Adrenal gland (tissue), 12 donors: ENCODE measurements around the gene RNF223. TPM values are rescaled to one million over a fixed set of nuclear protein-coding genes. Genes with fewer than 3 reads are reported as not detected.

Experiments
- DNase-seq, 7 donors: peaks; one replicate each; pipeline ENCODE4 v3.0.0-alpha.2; 2019 to 2020
- H3K27ac ChIP-seq, 5 donors: fragments of 200-600 bp; sonication (generic) in 4 of 5; 1 replicate in 3 of 5; 2 replicates in 2 of 5; pipeline versions ENCODE4 v1.5.1 to v1.8.0; 2016 to 2020; ENCODE audit warnings: mild to moderate bottlenecking in 1 of 5
- H3K27me3 ChIP-seq: fragments of 200-600 bp; 2 replicates; pipeline ENCODE4 v1.8.0; 2021
- H3K36me3 ChIP-seq, 2 donors: fragments of 200-600 bp; replicated peaks in 1 of 2; 1 replicate in 1 of 2; 2 replicates in 1 of 2; pipeline versions ENCODE4 v1.5.1 to v1.8.0; 2018 to 2022
- H3K4me1 ChIP-seq, 2 donors: fragments of 200-600 bp; replicated peaks in 1 of 2; 1 replicate in 1 of 2; 2 replicates in 1 of 2; pipeline versions ENCODE4 v1.5.1 to v1.8.0; 2018 to 2021
- H3K4me3 ChIP-seq, 4 donors: fragments of 200-600 bp; sonication (generic) in 3 of 4; one replicate each; pipeline ENCODE4 v1.5.1; 2016 to 2018
- H3K9me3 ChIP-seq, 3 donors: fragments of 200-600 bp; sonication (generic) in 1 of 3; replicated peaks in 1 of 3; 1 replicate in 2 of 3; 2 replicates in 1 of 3; pipeline versions ENCODE4 v1.5.1 to v1.8.0; 2016 to 2021
- CTCF ChIP-seq, 6 experiments: fragments of 450-650 bp in 4 of 6; fragments of 200-600 bp in 2 of 6; sonication (generic) in 1 of 6; IDR thresholded peaks; 1 replicate in 5 of 6; 2 replicates in 1 of 6; pipeline versions ENCODE4 v1.5.1 to v1.8.0; 2016 to 2021; ENCODE audit warnings: antibody characterized with exemption in 6 of 6, mild to moderate bottlenecking in 2 of 6, moderate library complexity in 1 of 6
- POLR2A ChIP-seq, 2 donors: fragments of 450-650 bp; IDR thresholded peaks; one replicate each; pipeline ENCODE4 v1.6.1; 2017; ENCODE audit warnings: antibody characterized with exemption in 2 of 2, mild to moderate bottlenecking in 2 of 2, moderate library complexity in 1 of 2
- WGBS, 4 donors: extraction: QIAGEN DNeasy Blood & Tissue Kit in 2 of 4; methylation state at CpG; one replicate each; pipeline versions ENCODE4 v1.1.5 to v1.1.7; 2013 to 2017; 5-methylcytosine and 5-hydroxymethylcytosine counted together
- intact Hi-C, 2 donors: fragments of 100-400 bp; cut with DNase I; formaldehyde crosslinking; loops; one replicate each; pipeline versions ENCODE4 v1.14.1 to v1.15.0; 2022 to 2023
- polyA plus RNA-seq, 3 donors: library from polyadenylated mRNA; stranded (reverse); fragments of 200-250 nt in 2 of 3; fragments of 350-450 nt in 1 of 3; fragmentation: Illumina TruSeq in 1 of 3; extraction: RNeasy Lipid Tissue Mini Kit (QIAGEN cat#74804) in 1 of 3; gene quantifications; one replicate each; pipeline ENCODE4 v1.2.3, GENCODE V29; 2013 to 2014
- total RNA-seq, 9 donors: library from RNA; depleted of rRNA in 4 of 9; stranded (reverse); fragments of >200 nt in 4 of 9; fragments of 120-200 nt in 1 of 9; fragmentation: NEBNext Ultra II Directional in 1 of 9; extraction: Animal tissue kit (Norgen Biotek cat#: 25700) in 1 of 9; gene quantifications; one replicate each; pipeline versions ENCODE4 v1.1.0 to v1.2.4, GENCODE V29; 2013 to 2023
- donor health status: healthy with polysubstance abuse.
- donor health status: Bipolar disorder and iron deficiency.
- donor health status: DM: yes; HTN: yes; CAD: no.
- donor health status: DM: no; HTN: no; CAD: no.
- donor health status: DM: no; HTN: no; CAD: no.
- donor health status: DM: yes; HTN: yes; CAD: no.

Gene RNF223
- total and polyA plus RNA-seq, 12 donors: 0.03 TPM; not detected in 11

- 91 to 94% (median 92%) methylated on average over 15 to 38 of the region's 38 CpGs for WGBS, 4 donors
- Histone ChIP-seq H3K27me3 (no peaks in the 10 kb centered on the region), H3K27ac (no peak overlapping the region), H3K4me3 (no peak overlapping the region), H3K36me3 (no peaks in the 10 kb centered on the region), H3K4me1 (peaks cover 6 to 9% of the 10 kb centered on the region in 2 donors), H3K9me3 (no peaks in the 10 kb centered on the region)
- DNase-seq: peak in 3 of 7 donors; percentile 10 to 15 (median 11)
- no peak for TF ChIP-seq POLR2A (IDR thresholded peaks at IDR 0.05)
- no peak for TF ChIP-seq CTCF (IDR thresholded peaks at IDR 0.05)
- intact Hi-C loops: no loop called here
Observed at GRCh38 chr1:1084372-1085170, 10.5 kb upstream of the RNF223 start.

- Histone ChIP-seq H3K4me1 (peaks cover 8 to 12% of the 10 kb centered on the region in 2 donors), H3K27ac (no peak overlapping the region), H3K27me3 (no peaks in the 10 kb centered on the region), H3K4me3 (no peak overlapping the region), H3K9me3 (no peaks in the 10 kb centered on the region), H3K36me3 (no peaks in the 10 kb centered on the region)
- TF ChIP-seq POLR2A (IDR thresholded peaks at IDR 0.05) (no peak), CTCF (IDR thresholded peaks at IDR 0.05) (no peak)
- intact Hi-C loops: no loop called here
- peak in 4 of 7 donors; percentile 9 to 14 (median 12) for DNase-seq
- WGBS, 4 donors: 93 to 95% (median 93%) methylated on average over 23 to 43 of the region's 43 CpGs
Observed at GRCh38 chr1:1083416-1084371, 9.6 kb upstream of the RNF223 start.

GRCh38 chr1:1082776-1083415 lies 8.8 kb upstream of the RNF223 start:
- intact Hi-C loops: no loop called here
- DNase-seq: peak in 1 of 7 donors; percentile 12

More at GRCh38 chr1:1082776-1083415, 8.8 kb upstream of the RNF223 start:
- TF ChIP-seq POLR2A (IDR thresholded peaks at IDR 0.05) (no peak), CTCF (IDR thresholded peaks at IDR 0.05) (no peak)
- WGBS, 4 donors: 93 to 96% (median 95%) methylated on average over 21 to 40 of the region's 40 CpGs
- Histone ChIP-seq H3K36me3 (no peaks in the 10 kb centered on the region), H3K27me3 (no peaks in the 10 kb centered on the region), H3K4me1 (peaks cover 8 to 12% of the 10 kb centered on the region in 2 donors), H3K9me3 (no peaks in the 10 kb centered on the region), H3K4me3 (no peak overlapping the region), H3K27ac (no peak overlapping the region)
